ENCODE results near the gene MYH8. TPM values are rescaled to one million over a fixed set of nuclear protein-coding genes. Genes with fewer than 3 reads are reported as not detected.

Gene MYH8
- total and polyA plus RNA-seq, 9 of the 15 experiments (the other 6 are each of a cell fraction or from before 2014, with no cell fraction given), result 0.01 to 0.05 (median 0.03) TPM; not detected in 6

GRCh38 chr17:10421211-10421610 lies 539 bp downstream of the MYH8 start:
- ATAC-seq (no peak), DNase-seq (ENCODE audit: extremely low read depth in 1 of 4, low spot score in 3 of 4) (no peak), FAIRE-seq (no peak)
- H3K9me3 ChIP-seq (replicated peaks; ENCODE audit: control insufficient read depth, insufficient read depth, low read depth, low read length), result no peaks in the 10 kb centered on the region
- intact Hi-C loops (cut with micrococcal nuclease) (no loop called here), in situ Hi-C loops (cut with MboI) (no loop called here)
- H3K36me3 ChIP-seq (ENCODE audit: control insufficient read depth, insufficient read depth, low read length), result no peaks in the 10 kb centered on the region
- BruUV-seq (replicated peaks), result no TSS peak
- no peak overlapping the region for H3K4me3 ChIP-seq
- no peak overlapping the region for H3K27ac ChIP-seq (ENCODE audit: extremely low read depth, low read depth, low read length)
- WGBS (ENCODE audit: insufficient coverage, low coverage, missing lambda C conversion rate), result 0% methylated on average over 2 of the region's 2 CpGs
- H3K79me2 ChIP-seq (ENCODE audit: control insufficient read depth, insufficient read depth, low read length), result no peaks in the 10 kb centered on the region
- H2AFZ ChIP-seq (ENCODE audit: low read depth, low read length), result no peak overlapping the region
- no peak overlapping the region for H3K4me2 ChIP-seq (ENCODE audit: insufficient read depth, low read length)
- no peak overlapping the region for H3K9ac ChIP-seq (ENCODE audit: insufficient read depth in 1 of 2, low read depth in 2 of 2, low read length in 2 of 2)
- ChIA-PET POLR2A (no interaction called here), CTCF (ENCODE audit: low intra/inter-chr PET ratio) (no interaction called here)
- H4K20me1 ChIP-seq (replicated peaks; ENCODE audit: control insufficient read depth, insufficient read depth, low read length), result no peaks in the 10 kb centered on the region
- no peaks in the 10 kb centered on the region for H3K9me1 ChIP-seq (ENCODE audit: control insufficient read depth, insufficient read depth, low read length)
- no peaks in the 10 kb centered on the region for H3K4me1 ChIP-seq (replicated peaks in 1 of 2; ENCODE audit: control insufficient read depth in 2 of 2, insufficient read depth in 2 of 2, low read length in 2 of 2)
- H3K27me3 ChIP-seq (ENCODE audit: control insufficient read depth in 2 of 2, insufficient read depth in 2 of 2, low read length in 2 of 2), result no peaks in the 10 kb centered on the region
- TF ChIP-seq TAF1 (IDR thresholded peaks at IDR 0.05; ENCODE audit: control insufficient read depth, extremely low read depth, insufficient read depth, low read length, severe bottlenecking) (no peak), ERF (CRISPR knock-in tag; IDR thresholded peaks at IDR 0.05) (no peak), MAFG (tag; conservative IDR thresholded peaks at IDR 0.05) (no peak), ZNF133 (CRISPR knock-in tag; IDR thresholded peaks at IDR 0.05) (no peak), RFX7 (CRISPR knock-in tag; IDR thresholded peaks at IDR 0.05) (no peak), YY1 (IDR thresholded peaks at IDR 0.05; ENCODE audit: borderline replicate concordance in 1 of 3, control insufficient read depth in 1 of 3, extremely low read depth in 1 of 3, insufficient read depth in 3 of 3, insufficient read length in 1 of 3, insufficient replicate concordance in 2 of 3, low read depth in 1 of 3, low read length in 2 of 3) (no peak), ZMIZ1 (IDR thresholded peaks at IDR 0.05; ENCODE audit: low read depth in 2 of 2, low read length in 2 of 2) (no peak), DEAF1 (CRISPR knock-in tag; IDR thresholded peaks at IDR 0.05) (no peak), CHCHD3 (CRISPR knock-in tag; IDR thresholded peaks at IDR 0.05) (no peak), SMAD3 (CRISPR knock-in tag; conservative IDR thresholded peaks at IDR 0.05) (no peak), MCM2 (IDR thresholded peaks at IDR 0.05; ENCODE audit: low read depth) (no peak), IRF1 (CRISPR knock-in tag; IDR thresholded peaks at IDR 0.05; ENCODE audit: borderline replicate concordance) (no peak), CEBPZ (IDR thresholded peaks at IDR 0.05; ENCODE audit: borderline replicate concordance, low read depth, low read length) (no peak)

All from K562 (cell line).